Pulmonary artery endothelial cell (primary cell): ENCODE results near the gene SMARCAL1. TPM values are rescaled to one million over a fixed set of nuclear protein-coding genes. Genes with fewer than 3 reads are reported as not detected.

Source experiments
- DNase-seq: peaks from one replicate; pipeline ENCODE4 v3.0.0-alpha.2; 2011; ENCODE audit warnings: low read depth, low spot score
- total RNA-seq: library from RNA; depleted of rRNA; stranded (reverse); fragments of >200 nt; gene quantifications from 2 replicates; pipeline ENCODE4 v1.2.3, GENCODE V29; 2014

The SMARCAL1 gene
- total RNA-seq, 1 donor from 2014 or later = 11.0 TPM

DNA sequence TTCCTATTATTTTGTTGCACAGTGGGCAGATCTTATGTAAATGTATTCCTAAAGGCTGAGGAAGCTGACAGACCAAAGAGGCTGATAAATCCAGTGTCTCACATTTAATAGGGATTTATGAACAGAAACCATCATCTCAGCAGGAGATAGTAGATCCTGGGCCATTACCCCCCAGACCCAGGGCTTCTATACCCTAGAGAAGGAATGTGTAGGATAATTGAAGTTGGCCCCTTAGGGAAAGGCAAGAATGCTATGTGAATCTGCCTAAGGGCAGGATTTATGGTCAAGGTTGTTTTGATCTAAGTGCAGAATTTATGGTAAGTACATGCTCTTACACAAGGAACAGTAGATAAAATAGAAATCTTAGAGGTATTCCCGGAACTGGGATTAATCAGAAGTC is 115.3 kb downstream of the SMARCAL1 start:
- DNase-seq = no peak

DNA sequence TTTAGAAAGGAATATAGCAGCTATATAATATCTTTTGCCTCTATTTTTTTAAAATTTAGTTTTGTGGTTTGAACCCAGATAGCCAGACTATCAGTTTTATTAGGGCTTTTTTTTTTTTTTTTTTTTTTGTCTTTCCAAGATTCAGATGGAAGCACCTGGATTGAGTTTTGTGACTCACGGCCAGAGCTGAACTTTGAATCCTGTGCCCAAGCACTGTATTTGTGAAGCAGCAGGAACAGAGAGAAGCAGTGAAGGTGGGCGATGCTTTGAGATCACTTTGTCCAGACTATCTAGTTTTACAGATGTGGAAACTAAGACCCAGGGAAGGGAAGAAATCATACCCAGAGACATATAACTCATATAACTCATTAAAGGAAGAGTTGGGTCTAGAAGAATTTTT is 120.3 kb downstream of the SMARCAL1 start:
- no peak for DNase-seq

Other genes with a start within 250 kb of the SMARCAL1 start
- gene MARCHF4, start 40.0 kb upstream of the SMARCAL1 start, total RNA-seq = 3.6 and 5.4 TPM in 2 replicates
- 1,393 and 2,557 TPM in 2 replicates for gene RPL37A, start 86.4 kb downstream of the SMARCAL1 start, total RNA-seq
- gene IGFBP2, start 220.9 kb downstream of the SMARCAL1 start, total RNA-seq = 15.8 and 60.4 TPM in 2 replicates